MM.1S (cell line): ENCODE data around the gene YTHDF2.

ENCODE experiments used
- DNase-seq: peaks from one replicate; pipeline ENCODE4 v3.0.0-alpha.2; 2015
- H2AFZ ChIP-seq: fragments of 300-600 bp; sonication (generic); 2 replicates; pipeline ENCODE4 v1.6.0; 2016; ENCODE audit warnings: antibody characterized with exemption, low read length
- H3F3A ChIP-seq: fragments of 300-600 bp; sonication (generic); 2 replicates; pipeline ENCODE4 v1.6.1; 2016; ENCODE audit warnings: mild to moderate bottlenecking, antibody characterized with exemption, low read length, moderate library complexity, mixed read lengths; ENCODE audit not compliant: insufficient read depth
- H3K27ac ChIP-seq: fragments of 300-600 bp; sonication (generic); 2 replicates; pipeline ENCODE4 v1.5.1; 2016; ENCODE audit warnings: mild to moderate bottlenecking, low read length
- H3K27me3 ChIP-seq: fragments of 300-600 bp; sonication (generic); replicated peaks from 2 replicates; pipeline ENCODE4 v1.6.0; 2016; ENCODE audit warnings: low read length; ENCODE audit not compliant: insufficient read depth
- H3K36me3 ChIP-seq: fragments of 300-600 bp; sonication (generic); replicated peaks from 2 replicates; pipeline ENCODE4 v1.6.1; 2016; ENCODE audit warnings: mild to moderate bottlenecking, low read length, mixed read lengths; ENCODE audit not compliant: insufficient read depth
- H3K4me1 ChIP-seq: fragments of 300-600 bp; sonication (generic); 2 replicates; pipeline ENCODE4 v1.6.1; 2016; ENCODE audit warnings: low read length, mixed read lengths
- H3K4me2 ChIP-seq: fragments of 300-600 bp; sonication (generic); 2 replicates; pipeline ENCODE4 v1.6.0; 2016; ENCODE audit warnings: low read depth, low read length
- H3K4me3 ChIP-seq: fragments of 300-600 bp; sonication (generic); 2 replicates; pipeline ENCODE4 v1.5.1; 2016; ENCODE audit warnings: low read length, mixed read lengths
- H3K79me2 ChIP-seq: fragments of 300-600 bp; sonication (generic); 2 replicates; pipeline ENCODE4 v1.6.1; 2016; ENCODE audit warnings: mixed run types, low read length, mixed read lengths
- H3K9ac ChIP-seq: fragments of 300-600 bp; sonication (generic); 2 replicates; pipeline ENCODE4 v1.6.1; 2016; ENCODE audit warnings: low read length, mixed read lengths
- H3K9me2 ChIP-seq: fragments of 300-600 bp; sonication (generic); replicated peaks from 2 replicates; pipeline ENCODE4 v1.6.1; 2016; ENCODE audit warnings: mild to moderate bottlenecking, low read length, mixed read lengths; ENCODE audit not compliant: insufficient read depth
- H3K9me3 ChIP-seq: fragments of 300-600 bp; sonication (generic); replicated peaks from 2 replicates; pipeline ENCODE4 v1.6.1; 2016; ENCODE audit warnings: mild to moderate bottlenecking, low read length, mixed read lengths; ENCODE audit not compliant: insufficient read depth
- H4K20me1 ChIP-seq: fragments of 300-600 bp; sonication (generic); 2 replicates; pipeline ENCODE4 v1.6.1; 2016; ENCODE audit warnings: mild to moderate bottlenecking, low read length, moderate library complexity, mixed read lengths; ENCODE audit not compliant: insufficient read depth
- EZH2 ChIP-seq: fragments of 300-600 bp; sonication (generic); optimal IDR thresholded peaks from 2 replicates; pipeline ENCODE3; 2017; ENCODE audit warnings: low read depth, mild to moderate bottlenecking, antibody characterized with exemption, low read length, mixed read lengths
- EZH2phosphoT487 ChIP-seq: fragments of 300-600 bp; sonication (generic); IDR thresholded peaks from 2 replicates; pipeline ENCODE4 v1.6.1; 2018; ENCODE audit warnings: antibody characterized with exemption, low read length
- TF ChIP-seq, protein P1 (sequence below): fragments of 300-600 bp; sonication (generic); IDR thresholded peaks from 2 replicates; pipeline ENCODE4 v1.5.1; 2016; ENCODE audit warnings: antibody characterized with exemption, low read length, mixed read lengths

The YTHDF2 gene

DNA sequence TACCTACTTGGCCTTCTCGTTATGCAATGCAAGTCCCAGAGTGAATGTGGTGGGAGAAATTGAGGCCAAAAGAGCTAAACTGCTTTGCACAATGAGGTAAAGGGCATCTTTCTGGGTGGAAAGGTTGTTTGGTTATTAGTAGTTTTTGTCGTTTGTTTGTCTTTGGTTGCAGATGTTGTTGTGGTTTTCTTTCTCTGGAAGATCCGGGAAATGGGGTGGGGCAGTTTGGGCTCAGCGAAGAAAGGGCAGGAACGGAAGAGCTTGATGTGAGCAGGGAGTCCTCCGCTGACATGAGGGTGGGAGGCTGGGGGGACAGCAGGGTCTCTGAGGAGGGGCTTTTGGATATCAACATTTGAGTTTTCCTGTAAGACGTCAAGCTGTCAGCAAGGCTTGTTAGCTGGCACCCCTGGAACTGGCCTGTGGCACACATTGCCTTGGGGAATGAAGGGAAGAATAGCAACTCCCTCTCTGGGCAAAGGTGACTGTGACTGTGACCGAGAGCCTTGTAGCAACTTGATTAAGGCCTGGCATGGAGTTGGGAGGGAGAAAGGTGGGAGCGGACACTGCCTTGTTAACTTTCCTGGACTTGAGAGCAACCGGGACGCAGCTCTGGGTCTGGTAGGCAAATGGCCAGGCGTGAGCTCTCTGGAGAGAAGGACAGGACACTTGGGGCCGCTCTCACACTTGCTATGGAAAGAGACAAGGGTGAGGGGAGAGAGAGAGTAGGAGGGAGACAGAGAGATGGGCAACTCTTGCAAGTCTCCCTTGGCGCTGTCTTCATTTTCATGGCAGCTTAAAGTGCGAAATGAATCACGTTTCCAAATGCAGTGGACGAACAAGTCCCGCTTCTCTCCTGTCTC, 59.8 kb downstream of the YTHDF2 start:
- TF ChIP-seq EZH2phosphoT487 (no peak), EZH2 (no peak)
- TF ChIP-seq, protein P1, sequence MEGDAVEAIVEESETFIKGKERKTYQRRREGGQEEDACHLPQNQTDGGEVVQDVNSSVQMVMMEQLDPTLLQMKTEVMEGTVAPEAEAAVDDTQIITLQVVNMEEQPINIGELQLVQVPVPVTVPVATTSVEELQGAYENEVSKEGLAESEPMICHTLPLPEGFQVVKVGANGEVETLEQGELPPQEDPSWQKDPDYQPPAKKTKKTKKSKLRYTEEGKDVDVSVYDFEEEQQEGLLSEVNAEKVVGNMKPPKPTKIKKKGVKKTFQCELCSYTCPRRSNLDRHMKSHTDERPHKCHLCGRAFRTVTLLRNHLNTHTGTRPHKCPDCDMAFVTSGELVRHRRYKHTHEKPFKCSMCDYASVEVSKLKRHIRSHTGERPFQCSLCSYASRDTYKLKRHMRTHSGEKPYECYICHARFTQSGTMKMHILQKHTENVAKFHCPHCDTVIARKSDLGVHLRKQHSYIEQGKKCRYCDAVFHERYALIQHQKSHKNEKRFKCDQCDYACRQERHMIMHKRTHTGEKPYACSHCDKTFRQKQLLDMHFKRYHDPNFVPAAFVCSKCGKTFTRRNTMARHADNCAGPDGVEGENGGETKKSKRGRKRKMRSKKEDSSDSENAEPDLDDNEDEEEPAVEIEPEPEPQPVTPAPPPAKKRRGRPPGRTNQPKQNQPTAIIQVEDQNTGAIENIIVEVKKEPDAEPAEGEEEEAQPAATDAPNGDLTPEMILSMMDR = no peak
- H3K9me3 ChIP-seq = no peaks in the 10 kb centered on the region
- H3F3A ChIP-seq = no peaks in the 10 kb centered on the region
- H3K9me2 ChIP-seq = no peaks in the 10 kb centered on the region
- no peak for DNase-seq
- no peak overlapping the region for H2AFZ ChIP-seq
- H3K4me1 ChIP-seq = no peaks in the 10 kb centered on the region
- H4K20me1 ChIP-seq = no peaks in the 10 kb centered on the region
- H3K27ac ChIP-seq = no peak overlapping the region
- H3K79me2 ChIP-seq = no peaks in the 10 kb centered on the region
- H3K27me3 ChIP-seq = no peaks in the 10 kb centered on the region
- H3K36me3 ChIP-seq = no peaks in the 10 kb centered on the region
- H3K4me2 ChIP-seq = no peak overlapping the region
- no peak overlapping the region for H3K4me3 ChIP-seq
- H3K9ac ChIP-seq = no peak overlapping the region

DNA sequence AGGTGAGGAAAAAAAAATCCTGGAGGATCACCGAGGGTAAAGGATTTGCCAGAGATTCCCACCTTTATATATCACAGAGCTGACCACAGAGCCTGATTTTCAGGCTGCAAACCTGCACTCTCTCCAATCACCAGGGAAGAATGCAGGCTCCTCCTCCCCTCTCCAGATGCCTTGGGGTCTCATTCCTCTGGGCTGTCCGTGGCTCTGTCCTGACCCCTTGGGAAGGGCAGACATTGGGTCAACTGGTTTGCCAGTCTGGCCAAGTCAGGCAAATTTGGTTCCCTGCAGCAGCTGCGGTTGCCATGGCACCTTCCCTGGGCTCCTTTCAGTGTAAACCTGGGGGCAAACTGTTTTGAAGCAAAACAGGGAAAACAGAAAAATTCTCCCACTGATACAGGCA, 63.6 kb downstream of the YTHDF2 start:
- no peaks in the 10 kb centered on the region for H3F3A ChIP-seq
- H3K36me3 ChIP-seq = no peaks in the 10 kb centered on the region
- no peaks in the 10 kb centered on the region for H3K9me3 ChIP-seq
- H3K4me3 ChIP-seq = no peak overlapping the region
- no peaks in the 10 kb centered on the region for H3K9me2 ChIP-seq
- no peak for TF ChIP-seq EZH2
- no peak for TF ChIP-seq EZH2phosphoT487
- TF ChIP-seq, protein P1 = no peak
- H3K79me2 ChIP-seq = no peaks in the 10 kb centered on the region
- no peak overlapping the region for H2AFZ ChIP-seq
- no peaks in the 10 kb centered on the region for H4K20me1 ChIP-seq
- no peak for DNase-seq
- no peak overlapping the region for H3K4me2 ChIP-seq
- no peak overlapping the region for H3K27ac ChIP-seq
- no peaks in the 10 kb centered on the region for H3K4me1 ChIP-seq
- H3K27me3 ChIP-seq = no peaks in the 10 kb centered on the region
- H3K9ac ChIP-seq = no peak overlapping the region

DNA sequence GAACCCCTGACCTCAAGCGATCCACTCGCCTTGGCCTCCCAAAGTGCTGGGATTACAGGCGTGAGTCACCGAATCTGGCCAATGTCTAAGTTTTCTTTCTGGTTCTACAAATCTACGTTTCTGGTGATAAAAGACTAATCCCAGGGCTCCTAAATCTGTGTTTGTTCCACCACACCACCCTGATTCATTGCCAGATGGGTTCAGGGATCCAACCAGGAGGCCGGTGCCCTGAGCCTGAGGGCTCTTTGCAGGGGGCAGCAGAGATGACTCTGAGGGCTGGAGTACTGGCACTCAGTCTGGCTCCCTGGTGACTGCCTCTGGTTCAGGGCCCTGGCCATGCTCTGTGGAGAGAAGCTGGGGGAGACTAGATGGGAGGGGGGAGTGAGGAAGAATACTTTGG, 64.7 kb downstream of the YTHDF2 start:
- no peaks in the 10 kb centered on the region for H3K79me2 ChIP-seq
- no peaks in the 10 kb centered on the region for H3K27me3 ChIP-seq
- H3K4me2 ChIP-seq = no peak overlapping the region
- H3K9me2 ChIP-seq = no peaks in the 10 kb centered on the region
- 0 out of 2 replicates have a peak overlapping the region, but pooled peaks have one; percentile 23 for H2AFZ ChIP-seq
- no peaks in the 10 kb centered on the region for H3K9me3 ChIP-seq
- no peak overlapping the region for H3K9ac ChIP-seq
- H3K4me3 ChIP-seq = no peak overlapping the region
- DNase-seq = no peak
- no peaks in the 10 kb centered on the region for H3K4me1 ChIP-seq
- no peaks in the 10 kb centered on the region for H4K20me1 ChIP-seq
- H3K27ac ChIP-seq = no peak overlapping the region
- no peaks in the 10 kb centered on the region for H3K36me3 ChIP-seq
- TF ChIP-seq EZH2 = no peak
- H3F3A ChIP-seq = no peaks in the 10 kb centered on the region

DNA sequence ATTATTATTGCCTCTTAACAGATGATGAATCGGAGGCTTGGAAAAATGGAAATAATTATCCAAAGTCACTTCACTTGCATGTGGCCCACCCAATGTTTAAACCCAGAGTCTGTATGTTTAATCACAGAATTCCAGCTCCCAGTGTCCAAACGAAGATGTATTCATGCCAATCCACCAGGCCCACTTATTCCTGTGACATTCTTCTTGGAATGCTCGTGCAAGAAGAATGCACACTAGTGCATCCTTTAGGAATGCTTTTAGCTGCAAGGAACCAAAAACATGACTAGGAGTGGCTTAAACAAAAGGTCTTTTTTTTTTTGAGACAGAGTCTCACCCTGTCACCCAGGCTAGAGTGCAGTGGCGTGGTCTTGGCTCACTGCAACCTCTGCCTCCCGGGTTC, 66.3 kb downstream of the YTHDF2 start:
- Histone ChIP-seq H3K79me2 (no peaks in the 10 kb centered on the region), H4K20me1 (no peaks in the 10 kb centered on the region), H3K4me2 (no peak overlapping the region), H3K36me3 (no peaks in the 10 kb centered on the region), H3K4me3 (no peak overlapping the region), H3K27ac (no peak overlapping the region), H2AFZ (no peak overlapping the region), H3F3A (no peaks in the 10 kb centered on the region), H3K9me2 (no peaks in the 10 kb centered on the region), H3K4me1 (no peaks in the 10 kb centered on the region), H3K9ac (no peak overlapping the region), H3K9me3 (no peaks in the 10 kb centered on the region), H3K27me3 (no peaks in the 10 kb centered on the region; the same call in 1 of the 2 replicates)
- TF ChIP-seq EZH2 (no peak), EZH2phosphoT487 (no peak)
- TF ChIP-seq, protein P1 = no peak
- no peak for DNase-seq
